GM23248 (cell line): ENCODE results near the gene OPRL1. TPM values are rescaled to one million over a fixed set of nuclear protein-coding genes. Genes with fewer than 3 reads are reported as not detected.
A peak's percentile ranks its signal among the peaks of the same experiment; 100 is the strongest.

ENCODE experiments used
- DNase-seq: peaks from one replicate; pipeline ENCODE4 v3.0.0-alpha.2; 2015
- H2AFZ ChIP-seq: fragments of 200-600 bp; sonication (generic); 2 replicates; pipeline ENCODE4 v1.6.1; 2016; ENCODE audit warnings: antibody characterized with exemption
- H3F3A ChIP-seq: fragments of 200-600 bp; sonication (generic); 2 replicates; pipeline ENCODE4 v1.6.1; 2016; ENCODE audit warnings: mild to moderate bottlenecking, antibody characterized with exemption, mixed run types; ENCODE audit not compliant: insufficient read depth
- H3K27ac ChIP-seq: fragments of 200-600 bp; sonication (generic); 2 replicates; pipeline ENCODE4 v1.5.1; 2016; ENCODE audit warnings: mild to moderate bottlenecking
- H3K27me3 ChIP-seq: fragments of 200-600 bp; sonication (generic); replicated peaks from 2 replicates; pipeline ENCODE4 v1.6.1; 2016; ENCODE audit warnings: mild to moderate bottlenecking; ENCODE audit not compliant: insufficient read depth
- H3K36me3 ChIP-seq: fragments of 200-600 bp; sonication (generic); 2 replicates; pipeline ENCODE4 v1.6.1; 2016; ENCODE audit warnings: low read depth, mild to moderate bottlenecking
- H3K4me1 ChIP-seq: fragments of 200-600 bp; sonication (generic); 2 replicates; pipeline ENCODE4 v1.6.1; 2016; ENCODE audit warnings: mild to moderate bottlenecking; ENCODE audit not compliant: insufficient read depth
- H3K4me2 ChIP-seq: fragments of 200-600 bp; sonication (generic); one replicate; pipeline ENCODE4 v1.6.1; 2016; ENCODE audit warnings: mild to moderate bottlenecking; ENCODE audit not compliant: unreplicated experiment
- H3K4me3 ChIP-seq: fragments of 200-600 bp; sonication (generic); 2 replicates; pipeline ENCODE4 v1.5.1; 2016; ENCODE audit warnings: mild to moderate bottlenecking
- H3K79me2 ChIP-seq: fragments of 200-600 bp; sonication (generic); 2 replicates; pipeline ENCODE4 v1.6.1; 2016; ENCODE audit warnings: mild to moderate bottlenecking; ENCODE audit not compliant: insufficient read depth
- H3K9ac ChIP-seq: fragments of 200-600 bp; sonication (generic); 2 replicates; pipeline ENCODE4 v1.6.1; 2016; ENCODE audit warnings: mild to moderate bottlenecking
- H3K9me2 ChIP-seq: fragments of 200-600 bp; sonication (generic); 2 replicates; pipeline ENCODE4 v1.6.1; 2016; ENCODE audit warnings: mixed run types, mild to moderate bottlenecking, moderate library complexity; ENCODE audit not compliant: insufficient read depth
- H3K9me3 ChIP-seq: fragments of 200-600 bp; sonication (generic); one replicate; pipeline ENCODE4 v1.6.1; 2017; ENCODE audit warnings: low read depth
- H4K20me1 ChIP-seq: fragments of 200-600 bp; sonication (generic); 2 replicates; pipeline ENCODE4 v1.6.0; 2016; ENCODE audit not compliant: insufficient read depth
- EZH2 ChIP-seq: fragments of 200-600 bp; sonication (generic); IDR thresholded peaks from 2 replicates; pipeline ENCODE4 v1.6.1; 2018; ENCODE audit warnings: antibody characterized with exemption, mild to moderate bottlenecking; ENCODE audit not compliant: insufficient read depth, poor library complexity, severe bottlenecking
- EZH2phosphoT487 ChIP-seq: fragments of 200-600 bp; sonication (generic); IDR thresholded peaks from 2 replicates; pipeline ENCODE4 v1.6.1; 2018; ENCODE audit warnings: antibody characterized with exemption, moderate library complexity, mild to moderate bottlenecking, low read depth; ENCODE audit not compliant: insufficient read depth
- WGBS, 2 experiments: methylation state at CpG; one replicate each; pipeline ENCODE4 v1.1.6; 2015 to 2017; ENCODE audit warnings: low lambda C conversion rate in 2 of 2, low coverage in 1 of 2; ENCODE audit errors: missing lambda C conversion rate in 2 of 2; 5-methylcytosine and 5-hydroxymethylcytosine counted together
- in situ Hi-C: fragments of 300-500 bp; cut with MboI; formaldehyde crosslinking; loops from 2 replicates; pipeline ENCODE4 v1.15.0; 2020
- polyA plus RNA-seq: library from polyadenylated mRNA; unstranded; fragments of >200 nt; fragmentation: Nextera tagmentation; extraction: Ambion mirVana; gene quantifications from 2 replicates; pipeline ENCODE4 v1.2.1, GENCODE V29; 2016
- total RNA-seq: library from RNA; depleted of rRNA; stranded (reverse); fragments of >200 nt; shearing (Covaris generic); gene quantifications from 2 replicates; pipeline ENCODE4 v1.2.3, GENCODE V29; 2014

Gene OPRL1
- total and polyA plus RNA-seq, 2 experiments from 2014 or later = 0.35 to 0.86 TPM

DNA sequence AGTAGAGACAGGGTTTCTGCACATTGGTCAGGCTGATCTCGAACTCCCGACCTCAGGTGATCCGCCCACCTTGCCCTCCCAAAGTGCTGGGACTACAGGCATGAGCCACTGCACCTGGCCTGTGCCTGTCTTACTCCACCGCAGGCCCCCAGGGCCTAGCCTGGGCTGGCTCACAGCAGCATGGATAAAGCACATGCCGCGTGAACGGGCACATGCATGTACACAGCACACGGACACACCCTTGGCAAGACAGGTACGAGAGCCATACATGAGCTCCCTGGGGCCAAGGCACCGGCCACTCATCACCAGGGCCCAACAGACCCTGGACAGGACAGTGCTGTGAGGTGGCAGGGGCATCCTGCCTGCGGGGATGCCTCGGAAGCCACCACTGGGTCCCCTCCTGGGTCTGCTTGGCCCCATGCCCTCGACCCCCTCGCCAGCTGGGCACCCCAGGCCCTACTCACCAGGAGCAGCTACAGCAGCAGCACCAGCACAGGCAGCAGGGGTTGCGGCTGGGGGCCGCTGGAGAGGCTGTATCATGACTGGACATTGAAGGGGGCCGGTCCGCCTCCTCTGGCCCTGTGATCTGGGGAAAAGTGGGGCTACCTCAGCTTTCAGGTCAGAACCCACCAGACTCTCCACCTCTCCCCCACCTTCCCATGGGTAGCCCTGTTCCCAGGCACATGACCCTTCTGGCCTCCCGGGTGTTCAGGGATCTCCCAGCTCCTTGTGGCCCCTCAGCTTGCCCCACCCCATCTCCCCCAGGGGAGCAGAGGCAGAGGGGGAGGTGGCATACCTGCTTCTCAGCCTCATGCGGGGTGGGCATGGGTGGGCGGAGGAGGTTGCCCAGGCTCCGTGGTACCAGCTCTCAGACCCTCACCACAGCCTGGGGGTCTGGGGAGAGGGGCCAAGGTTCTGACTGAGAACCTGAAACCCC, 3.6 kb upstream of the OPRL1 start:
- DNase-seq = no peak
- H3K9me2 ChIP-seq = no peaks in the 10 kb centered on the region
- no peak for TF ChIP-seq EZH2
- TF ChIP-seq EZH2phosphoT487 = no peak

DNA sequence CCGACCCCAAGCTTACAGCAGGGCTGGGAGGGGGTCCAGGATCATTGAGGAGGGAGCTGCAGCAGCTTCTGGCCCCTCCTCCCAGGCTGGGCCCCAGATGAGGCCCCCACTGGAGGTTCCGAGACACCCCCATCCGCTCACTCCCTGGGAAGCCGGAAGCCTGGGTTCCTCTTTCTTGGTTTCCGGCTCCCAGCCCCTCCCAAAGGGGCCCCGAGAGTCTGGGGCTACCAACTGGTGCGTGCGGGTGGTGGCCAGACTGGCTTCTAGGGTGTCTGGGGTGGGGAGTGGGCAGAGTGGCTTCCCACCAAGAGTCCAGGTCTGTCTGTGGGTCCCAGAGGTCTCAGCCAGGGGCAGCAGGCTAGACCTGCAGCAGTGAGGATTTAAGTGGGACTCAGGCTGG, 2.8 kb upstream of the OPRL1 start:
- WGBS, 2 experiments = 95 to 98% methylated on average over 8 of the region's 8 CpGs
- TF ChIP-seq EZH2phosphoT487 (no peak), EZH2 (no peak)

More for the DNA sequence above, 3.6 kb upstream of the OPRL1 start:
- peaks cover 10% of the 10 kb centered on the region for H3K4me1 ChIP-seq
- H3F3A ChIP-seq = no peaks in the 10 kb centered on the region
- no peak overlapping the region for H2AFZ ChIP-seq
- no peak overlapping the region for H3K27ac ChIP-seq
- no peaks in the 10 kb centered on the region for H3K9me3 ChIP-seq
- 91 to 92% methylated on average over 19 to 22 of the region's 22 CpGs for WGBS, 2 experiments
- no peak overlapping the region for H3K4me2 ChIP-seq
- H3K4me3 ChIP-seq = no peak overlapping the region
- no peaks in the 10 kb centered on the region for H3K27me3 ChIP-seq
- no peaks in the 10 kb centered on the region for H3K36me3 ChIP-seq
- H3K79me2 ChIP-seq = no peaks in the 10 kb centered on the region
- H3K9ac ChIP-seq = no peak overlapping the region
- H4K20me1 ChIP-seq = no peaks in the 10 kb centered on the region
- in situ Hi-C loops = no loop called here

DNA sequence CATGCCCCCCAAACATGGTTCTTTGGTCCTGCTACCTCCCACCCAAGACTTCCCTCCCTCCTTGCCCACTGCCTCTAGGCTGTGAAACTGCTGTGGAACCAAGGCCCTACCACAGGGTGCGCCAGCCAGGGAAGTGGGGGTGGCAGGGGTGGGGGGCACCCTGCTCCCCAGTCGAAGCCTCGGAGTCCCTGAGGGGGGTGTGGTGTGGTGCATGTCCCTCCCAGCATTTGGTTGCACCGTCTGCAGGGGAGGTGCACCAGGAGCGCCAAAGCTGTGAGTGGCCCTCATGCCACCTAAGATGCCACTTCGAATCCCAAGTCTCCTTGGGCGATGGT, 2.4 kb upstream of the OPRL1 start:
- Histone ChIP-seq H3K4me2 (no peak overlapping the region), H3K4me3 (no peak overlapping the region), H3K9ac (no peak overlapping the region), H3K36me3 (no peaks in the 10 kb centered on the region), H3K9me3 (no peaks in the 10 kb centered on the region), H3F3A (no peaks in the 10 kb centered on the region), H3K79me2 (no peaks in the 10 kb centered on the region), H2AFZ (no peak overlapping the region), H3K27ac (no peak overlapping the region), H4K20me1 (no peaks in the 10 kb centered on the region), H3K9me2 (no peaks in the 10 kb centered on the region), H3K4me1 (peaks cover 10% of the 10 kb centered on the region), H3K27me3 (no peaks in the 10 kb centered on the region)
- no peak for TF ChIP-seq EZH2phosphoT487
- TF ChIP-seq EZH2 = no peak
- WGBS, 2 experiments = 85 to 88% methylated on average over 6 to 7 of the region's 7 CpGs
- no peak for DNase-seq
- in situ Hi-C loops = no loop called here

More for the DNA sequence above, 2.8 kb upstream of the OPRL1 start:
- H3K79me2 ChIP-seq = no peaks in the 10 kb centered on the region
- no peaks in the 10 kb centered on the region for H3K36me3 ChIP-seq
- no peaks in the 10 kb centered on the region for H4K20me1 ChIP-seq
- no peak overlapping the region for H3K4me2 ChIP-seq
- H3K9ac ChIP-seq = no peak overlapping the region
- no peak overlapping the region for H3K4me3 ChIP-seq
- no peak for DNase-seq
- H3K9me2 ChIP-seq = no peaks in the 10 kb centered on the region
- no peak overlapping the region for H3K27ac ChIP-seq
- H2AFZ ChIP-seq = no peak overlapping the region
- in situ Hi-C loops = no loop called here
- H3K9me3 ChIP-seq = no peaks in the 10 kb centered on the region
- peaks cover 10% of the 10 kb centered on the region for H3K4me1 ChIP-seq
- no peaks in the 10 kb centered on the region for H3F3A ChIP-seq
- H3K27me3 ChIP-seq = no peaks in the 10 kb centered on the region

DNA sequence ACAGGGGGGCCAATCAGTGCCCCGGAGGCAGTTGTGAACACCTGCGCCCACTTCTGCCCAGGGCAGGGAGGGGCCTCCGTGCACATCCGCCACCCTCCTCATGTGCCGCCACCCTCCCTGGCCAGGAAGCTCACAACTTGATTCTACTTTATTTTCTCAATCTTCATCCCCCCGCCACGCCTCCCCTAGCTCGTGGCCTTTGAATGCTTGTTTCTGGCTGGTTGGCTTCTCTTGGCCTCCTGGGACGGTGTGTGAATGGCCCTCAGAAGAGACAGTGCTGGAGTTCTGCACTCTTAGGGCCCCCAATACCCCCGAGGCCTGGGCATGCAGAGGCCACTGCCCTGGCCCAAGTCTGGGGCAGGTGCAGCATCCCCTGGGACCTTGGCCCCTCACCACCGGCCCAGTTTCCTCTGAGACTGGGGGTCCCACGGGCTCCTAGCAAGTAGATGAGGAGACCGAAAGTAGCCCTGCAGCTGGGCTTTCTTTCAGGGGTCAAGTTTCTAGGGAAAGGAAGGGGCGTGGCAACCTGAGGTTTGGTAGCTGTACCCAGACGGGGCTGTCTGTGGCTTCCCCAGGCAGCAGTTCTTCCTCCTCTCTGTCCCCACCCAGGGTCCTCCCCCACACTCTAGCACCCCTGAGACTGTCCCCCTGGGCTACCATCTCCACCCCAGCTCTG, 1.9 kb upstream of the OPRL1 start:
- Histone ChIP-seq H2AFZ (no peak overlapping the region), H3K9me2 (no peaks in the 10 kb centered on the region), H3F3A (no peaks in the 10 kb centered on the region), H3K4me2 (peak overlapping the region; percentile 68), H3K36me3 (no peaks in the 10 kb centered on the region), H3K79me2 (no peaks in the 10 kb centered on the region), H3K27me3 (no peaks in the 10 kb centered on the region), H3K4me3 (peak overlapping the region; percentile 78), H3K9me3 (no peaks in the 10 kb centered on the region), H3K9ac (0 out of 2 replicates have a peak overlapping the region, but pooled peaks have one; percentile 73), H3K4me1 (peaks cover 10% of the 10 kb centered on the region), H4K20me1 (no peaks in the 10 kb centered on the region), H3K27ac (no peak overlapping the region)
- TF ChIP-seq EZH2 (no peak), EZH2phosphoT487 (no peak)
- no peak for DNase-seq
- 81 to 83% methylated on average over 15 of the region's 15 CpGs for WGBS, 2 experiments
- in situ Hi-C loops = no loop called here
